K562 (cell line): ENCODE measurements around the gene SEMA5A. TPM values are rescaled to one million over a fixed set of nuclear protein-coding genes. Genes with fewer than 3 reads are reported as not detected.

Experiments used
- ATAC-seq: fragments of 200-7000 bp; cut with Tn5 transposase; 3 replicates; pipeline ENCODE4 v1.9.1; 2020; ENCODE audit warnings: moderate library complexity
- BruUV-seq: library from RNA; stranded (reverse); fragments of 400-500 nt; replicated peaks from 2 replicates; lab custom pipeline; 2021; lab: Mats Ljungman, UMichigan
- CTCF ChIA-PET: fragments of 300-600 bp; formaldehyde crosslinking; extraction: SDS; loops from one replicate; lab custom pipeline; 2021; ENCODE audit warnings: low intra/inter-chr PET ratio; lab: Yijun Ruan, JAX
- POLR2A ChIA-PET: fragments of 300-600, 350-650 bp; sonication (Branson Sonifier 250); formaldehyde crosslinking; extraction: SDS; loops from one replicate; lab custom pipeline; 2021; ENCODE audit warnings: antibody characterized with exemption, inconsistent platforms; lab: Yijun Ruan, JAX
- DNase-seq, 4 experiments: peaks; one replicate each; pipeline versions ENCODE4 v3.0.0 to v3.0.0-alpha.2; 2011 to 2018; ENCODE audit warnings: low spot score in 3 of 4, mixed read lengths in 3 of 4; ENCODE audit errors: extremely low read depth in 1 of 4
- FAIRE-seq: peaks from 2 replicates; lab custom pipeline; 2011; peaks lifted over from hg19 to GRCh38; lab: Jason Lieb, UNC
- H2AFZ ChIP-seq: 2 replicates; pipeline ENCODE4 v1.6.0; 2011; ENCODE audit warnings: low read depth, low read length, control low read depth, inconsistent platforms
- H3K27ac ChIP-seq: fragments of 200-600 bp; 3 replicates; pipeline ENCODE4 v1.8.0; 2011; ENCODE audit warnings: low read depth, mild to moderate bottlenecking, control low read depth, inconsistent platforms, low read length, moderate library complexity, mixed read lengths; ENCODE audit errors: extremely low read depth
- H3K27me3 ChIP-seq, 2 experiments: fragments of 300-600 bp in 1 of 2; 2 replicates in 1 of 2; 3 replicates in 1 of 2; pipeline versions ENCODE4 v1.6.0 to v1.8.0; 2011; ENCODE audit warnings: inconsistent platforms in 2 of 2, low read length in 2 of 2, mild to moderate bottlenecking in 1 of 2, mixed read lengths in 1 of 2, moderate library complexity in 1 of 2; ENCODE audit not compliant: control insufficient read depth in 2 of 2, insufficient read depth in 2 of 2
- H3K36me3 ChIP-seq: fragments of 300-600 bp; 3 replicates; pipeline ENCODE4 v1.8.0; 2011; ENCODE audit warnings: mild to moderate bottlenecking, low read length, inconsistent platforms; ENCODE audit not compliant: control insufficient read depth, insufficient read depth
- H3K4me1 ChIP-seq, 2 experiments: fragments of 200-600 bp in 1 of 2; replicated peaks in 1 of 2; 2 replicates in 1 of 2; 3 replicates in 1 of 2; pipeline versions ENCODE4 v1.5.1 to v1.8.0; 2011; ENCODE audit warnings: inconsistent platforms in 2 of 2, low read length in 2 of 2, mild to moderate bottlenecking in 1 of 2, mixed read lengths in 1 of 2, moderate library complexity in 1 of 2; ENCODE audit not compliant: control insufficient read depth in 2 of 2, insufficient read depth in 2 of 2
- H3K4me2 ChIP-seq: 2 replicates; pipeline ENCODE4 v1.6.1; 2011; ENCODE audit warnings: low read length, control low read depth, inconsistent platforms, mixed read lengths; ENCODE audit not compliant: insufficient read depth
- H3K4me3 ChIP-seq: fragments of 200-600 bp; sonication (generic), shearing (Covaris generic); 2 replicates; pipeline ENCODE4 v1.5.1; 2016; ENCODE audit warnings: control low read depth, inconsistent platforms
- H3K79me2 ChIP-seq: fragments of 200-600 bp; 3 replicates; pipeline ENCODE4 v1.8.0; 2011; ENCODE audit warnings: low read length, inconsistent platforms; ENCODE audit not compliant: control insufficient read depth, insufficient read depth
- H3K9ac ChIP-seq, 2 experiments: 2 replicates each; pipeline versions ENCODE4 v1.6.0 to v1.6.1; 2011; ENCODE audit warnings: low read depth in 2 of 2, low read length in 2 of 2, control low read depth in 1 of 2, inconsistent platforms in 1 of 2, mild to moderate bottlenecking in 1 of 2, mixed read lengths in 1 of 2; ENCODE audit not compliant: insufficient read depth in 1 of 2
- H3K9me1 ChIP-seq: one replicate; pipeline ENCODE4 v1.6.0; 2011; ENCODE audit warnings: inconsistent platforms, mild to moderate bottlenecking, low read length, moderate library complexity; ENCODE audit not compliant: control insufficient read depth, insufficient read depth
- H3K9me3 ChIP-seq: replicated peaks from 2 replicates; pipeline ENCODE4 v1.5.1; 2011; ENCODE audit warnings: low read depth, low read length, inconsistent platforms; ENCODE audit not compliant: control insufficient read depth, insufficient read depth
- H4K20me1 ChIP-seq: replicated peaks from 2 replicates; pipeline ENCODE4 v1.6.1; 2011; ENCODE audit warnings: low read length, inconsistent platforms, mixed read lengths; ENCODE audit not compliant: control insufficient read depth, insufficient read depth
- CEBPZ ChIP-seq: fragments of 150-350 bp; IDR thresholded peaks from 2 replicates; pipeline ENCODE4 v1.6.1; 2014; ENCODE audit warnings: low read depth, mild to moderate bottlenecking, low read length, borderline replicate concordance
- E2F8 ChIP-seq: fragments of 450-650 bp; IDR thresholded peaks from 2 replicates; pipeline ENCODE4 v1.7.1; 2018; ENCODE audit warnings: mild to moderate bottlenecking, low read depth; ENCODE audit not compliant: partially characterized antibody
- HNRNPLL ChIP-seq: fragments of 200-400 bp; formaldehyde crosslinking; IDR thresholded peaks from 2 replicates; pipeline ENCODE4 v1.6.1; 2017; ENCODE audit warnings: low read length, low read depth, mild to moderate bottlenecking; ENCODE audit not compliant: poor library complexity, severe bottlenecking
- LEF1 ChIP-seq: fragments of 450-650 bp; IDR thresholded peaks from 2 replicates; pipeline ENCODE4 v1.6.1; 2016; ENCODE audit warnings: mild to moderate bottlenecking
- NELFE ChIP-seq: IDR thresholded peaks from 2 replicates; pipeline ENCODE4 v1.6.1; 2011; ENCODE audit warnings: mild to moderate bottlenecking; ENCODE audit not compliant: insufficient read depth, insufficient read length
- SMAD1 ChIP-seq: fragments of 150-350 bp; IDR thresholded peaks from 2 replicates; pipeline ENCODE4 v1.6.1; 2014; ENCODE audit warnings: low read length, low read depth; ENCODE audit not compliant: partially characterized antibody
- TAF15 ChIP-seq: fragments of 200-400 bp; formaldehyde crosslinking; IDR thresholded peaks from 2 replicates; pipeline ENCODE4 v1.6.1; 2017; ENCODE audit warnings: mild to moderate bottlenecking, low read depth, low read length, moderate library complexity
- ZNF586 ChIP-seq: fragments of 450-650 bp; formaldehyde crosslinking; conservative IDR thresholded peaks from 2 replicates; pipeline ENCODE4 v1.4.0; 2020; ENCODE audit warnings: mild to moderate bottlenecking, moderate library complexity
- ZNF668 ChIP-seq: fragments of 250-450 bp; sonication (Bioruptor Pico); IDR thresholded peaks from 2 replicates; pipeline ENCODE4 v1.8.0; 2022; ENCODE audit warnings: mild to moderate bottlenecking, inconsistent platforms
- WGBS: fragments of 100-300 bp; shearing (Covaris generic); methylation state at CpG from one replicate; pipeline ENCODE4 v1.1.6; 2016; ENCODE audit warnings: low coverage, mixed read lengths; ENCODE audit not compliant: insufficient coverage; ENCODE audit errors: missing lambda C conversion rate; 5-methylcytosine and 5-hydroxymethylcytosine counted together
- in situ Hi-C: fragments of 300-500 bp; cut with MboI; formaldehyde crosslinking; loops from 4 replicates; pipeline ENCODE4 v1.15.0; 2018; ENCODE audit warnings: inconsistent platforms, mixed read lengths
- intact Hi-C: fragments of 100-400 bp; cut with micrococcal nuclease; formaldehyde crosslinking; loops from 2 replicates; pipeline ENCODE4 v1.14.2; 2022
- polyA plus RNA-seq, 8 experiments: library from polyadenylated mRNA; depleted of rRNA in 4 of 8; stranded (reverse) in 5 of 8; unstranded in 3 of 8; fragments of >200 nt; fragmentation: Nextera tagmentation in 2 of 8; fragmentation: Illumina TruSeq in 1 of 8; extraction: Ambion mirVana in 2 of 8; extraction: Trizol in 1 of 8; gene quantifications; 2 replicates each; pipeline versions ENCODE4 v1.2.1 to v1.2.3, GENCODE V29; 2011 to 2014; ENCODE audit warnings: inconsistent platforms in 1 of 8, missing spikeins in 1 of 8
- total RNA-seq, 7 experiments: library from RNA; depleted of rRNA in 6 of 7; stranded (reverse); fragments of >200 nt in 6 of 7; fragmentation: Illumina TruSeq in 2 of 7; extraction: Trizol in 2 of 7; gene quantifications; 2 replicates each; pipeline versions ENCODE4 v1.2.1 to v1.2.3, GENCODE V29; 2011 to 2021; ENCODE audit warnings: low replicate concordance in 1 of 7

SEMA5A gene
- total and polyA plus RNA-seq, 9 of the 15 experiments (the other 6 are each of a cell fraction or from before 2014, with no cell fraction given) = 0.02 TPM; not detected in 8

GRCh38 chr5:8997542-8998070 lies 548.3 kb downstream of the SEMA5A start:
- 0% methylated on average over 1 of the region's 1 CpG for WGBS
- no peaks in the 10 kb centered on the region for H3K36me3 ChIP-seq
- no peak overlapping the region for H3K9ac ChIP-seq
- in situ Hi-C loops = no loop called here
- no peak for ATAC-seq
- no TSS peak for BruUV-seq
- H3K9me3 ChIP-seq = no peaks in the 10 kb centered on the region
- H3K4me2 ChIP-seq = no peak overlapping the region
- H3K27me3 ChIP-seq = no peaks in the 10 kb centered on the region
- ChIA-PET CTCF (no interaction called here), POLR2A (no interaction called here)
- intact Hi-C loops = no loop called here
- no peak overlapping the region for H3K27ac ChIP-seq
- no peaks in the 10 kb centered on the region for H3K79me2 ChIP-seq
- no peak overlapping the region for H3K4me3 ChIP-seq
- no peak for DNase-seq
- FAIRE-seq = no peak
- H3K4me1 ChIP-seq = no peaks in the 10 kb centered on the region
- no peaks in the 10 kb centered on the region for H4K20me1 ChIP-seq
- no peaks in the 10 kb centered on the region for H3K9me1 ChIP-seq
- no peak overlapping the region for H2AFZ ChIP-seq
- TF ChIP-seq TAF15 (no peak), E2F8 (no peak), ZNF668 (no peak), HNRNPLL (no peak), CEBPZ (no peak), LEF1 (no peak), ZNF586 (CRISPR knock-in tag) (no peak), SMAD1 (no peak), NELFE (no peak)
